Activated CD4-positive, alpha-beta T cell treated with anti-CD3 and anti-CD28 coated beads, Interleukin-2, amount 50 U/mL, for 1 hour (primary cell): ENCODE data around the gene SGTA.

Experiments used
- DNase-seq: peaks from one replicate; pipeline ENCODE4 v3.0.0-alpha.2; 2020

The SGTA gene

GRCh38 chr19:2768365-2769132 lies 14.5 kb downstream of the SGTA start:
- no peak for DNase-seq

GRCh38 chr19:2767688-2768087 lies 15.4 kb downstream of the SGTA start:
- no peak for DNase-seq

GRCh38 chr19:2766594-2767372 lies 16.3 kb downstream of the SGTA start:
- DNase-seq = no peak

- no peak for DNase-seq
These were observed 17.7 kb downstream of the SGTA start for GRCh38 chr19:2765376-2765775.

- no peak for DNase-seq
These were observed 18.1 kb downstream of the SGTA start for GRCh38 chr19:2764945-2765344.

- no peak for DNase-seq
These were observed 19.4 kb downstream of the SGTA start for GRCh38 chr19:2763687-2764086.

GRCh38 chr19:2762783-2763496 lies 20.1 kb downstream of the SGTA start:
- DNase-seq = no peak

GRCh38 chr19:2761876-2762782 lies 20.9 kb downstream of the SGTA start:
- no peak for DNase-seq

GRCh38 chr19:2761309-2761677 lies 21.8 kb downstream of the SGTA start:
- no peak for DNase-seq

GRCh38 chr19:2759965-2760364 lies 23.1 kb downstream of the SGTA start:
- no peak for DNase-seq

- DNase-seq = no peak
These were observed 23.7 kb downstream of the SGTA start for GRCh38 chr19:2759362-2759761.

GRCh38 chr19:2758601-2759313 lies 24.3 kb downstream of the SGTA start:
- DNase-seq = no peak

GRCh38 chr19:2756921-2757881 lies 25.9 kb downstream of the SGTA start:
- DNase-seq = no peak

- no peak for DNase-seq
These were observed 26.6 kb downstream of the SGTA start for GRCh38 chr19:2756477-2756876.

- DNase-seq = no peak
These were observed 27.3 kb downstream of the SGTA start for GRCh38 chr19:2755811-2756210.

- no peak for DNase-seq
These were observed 27.7 kb downstream of the SGTA start for GRCh38 chr19:2755448-2755705.

GRCh38 chr19:2754659-2755447 lies 28.2 kb downstream of the SGTA start:
- DNase-seq = no peak

GRCh38 chr19:2751438-2751830 lies 31.6 kb downstream of the SGTA start:
- no peak for DNase-seq

GRCh38 chr19:2750808-2751437 lies 32.1 kb downstream of the SGTA start:
- no peak for DNase-seq

GRCh38 chr19:2747349-2747748 lies 35.7 kb downstream of the SGTA start:
- DNase-seq = no peak
